K562 (cell line): ENCODE measurements around the gene UBE2L3. TPM values are rescaled to one million over a fixed set of nuclear protein-coding genes. Genes with fewer than 3 reads are reported as not detected.

Experiments
- HCFC1 ChIP-seq: IDR thresholded peaks from 2 replicates; pipeline ENCODE4 v1.6.1; 2012; ENCODE audit warnings: low read depth, low read length, improper control_type of control experiment
- HDAC8 ChIP-seq: fragments of 450-650 bp; IDR thresholded peaks from 2 replicates; pipeline ENCODE4 v1.6.1; 2016; ENCODE audit warnings: mild to moderate bottlenecking, missing genetic modification characterization, moderate library complexity, missing compliant biosample characterization
- ILK ChIP-seq: fragments of 450-650 bp; IDR thresholded peaks from 2 replicates; pipeline ENCODE4 v1.6.1; 2016; ENCODE audit warnings: missing genetic modification characterization, low read depth, mild to moderate bottlenecking, missing compliant biosample characterization, moderate library complexity, borderline replicate concordance
- KLF6 ChIP-seq: fragments of 250-450 bp; sonication (Bioruptor Pico); IDR thresholded peaks from 2 replicates; pipeline ENCODE4 v1.4.0; 2020; ENCODE audit warnings: mild to moderate bottlenecking, moderate library complexity, borderline replicate concordance
- NR1H2 ChIP-seq: sonication (generic); formaldehyde crosslinking; IDR thresholded peaks from 2 replicates; pipeline ENCODE4 v1.4.0; 2020; ENCODE audit warnings: mild to moderate bottlenecking, missing genetic modification reagents
- PHF8 ChIP-seq: fragments of 200-600 bp; sonication (generic); IDR thresholded peaks from 2 replicates; pipeline ENCODE4 v1.6.1; 2012; ENCODE audit warnings: mixed run types, mild to moderate bottlenecking, inconsistent platforms, low read length, moderate library complexity, borderline replicate concordance
- PYGO2 ChIP-seq: fragments of 450-650 bp; IDR thresholded peaks from 2 replicates; pipeline ENCODE4 v1.6.1; 2016; ENCODE audit warnings: mild to moderate bottlenecking, missing genetic modification characterization, moderate library complexity, missing compliant biosample characterization
- SMAD4 ChIP-seq: fragments of 250-450 bp; sonication (Bioruptor Pico); conservative IDR thresholded peaks from 2 replicates; pipeline ENCODE4 v1.8.0; 2021; ENCODE audit warnings: inconsistent platforms, mild to moderate bottlenecking, moderate library complexity
- YBX1 ChIP-seq: fragments of 450-650 bp; IDR thresholded peaks from 2 replicates; pipeline ENCODE4 v1.7.1; 2016; ENCODE audit warnings: mild to moderate bottlenecking
- ZNF121 ChIP-seq: sonication (generic); formaldehyde crosslinking; conservative IDR thresholded peaks from 2 replicates; pipeline ENCODE4 v1.8.0; 2022; ENCODE audit warnings: missing genetic modification reagents
- polyA plus RNA-seq, 8 experiments: library from polyadenylated mRNA; depleted of rRNA in 4 of 8; stranded (reverse) in 5 of 8; unstranded in 3 of 8; fragments of >200 nt; fragmentation: Nextera tagmentation in 2 of 8; fragmentation: Illumina TruSeq in 1 of 8; extraction: Ambion mirVana in 2 of 8; extraction: Trizol in 1 of 8; gene quantifications; 2 replicates each; pipeline versions ENCODE4 v1.2.1 to v1.2.3, GENCODE V29; 2011 to 2014; ENCODE audit warnings: inconsistent platforms in 1 of 8, missing spikeins in 1 of 8
- total RNA-seq, 7 experiments: library from RNA; depleted of rRNA in 6 of 7; stranded (reverse); fragments of >200 nt in 6 of 7; fragmentation: Illumina TruSeq in 2 of 7; extraction: Trizol in 2 of 7; gene quantifications; 2 replicates each; pipeline versions ENCODE4 v1.2.1 to v1.2.3, GENCODE V29; 2011 to 2021; ENCODE audit warnings: low replicate concordance in 1 of 7
- TF ChIP-seq, protein P1 (sequence below): fragments of 450-650 bp; formaldehyde crosslinking; IDR thresholded peaks from 2 replicates; pipeline ENCODE4 v1.4.0; 2020; ENCODE audit warnings: mild to moderate bottlenecking
- TF ChIP-seq, protein P2 (sequence below), 3 experiments: fragments of 200-800 bp in 1 of 3; fragments of 250-450 bp in 1 of 3; fragments of 450-650 bp in 1 of 3; sonication (Bioruptor Pico) in 1 of 3; sonication (Bioruptor generic) in 1 of 3; formaldehyde crosslinking in 1 of 3; IDR thresholded peaks; 2 replicates each; pipeline versions ENCODE4 v1.6.1 to v1.8.0; 2016 to 2022; ENCODE audit warnings: mild to moderate bottlenecking in 2 of 3, missing genetic modification characterization in 2 of 3, missing compliant biosample characterization in 1 of 3, moderate library complexity in 1 of 3
- TF ChIP-seq, protein P3 (sequence below): fragments of 250-450 bp; sonication (Bioruptor Pico); IDR thresholded peaks from 2 replicates; pipeline ENCODE4 v1.8.0; 2022; ENCODE audit warnings: moderate library complexity, mild to moderate bottlenecking, inconsistent platforms
- TF ChIP-seq, protein P4 (sequence below): fragments of 450-650 bp; formaldehyde crosslinking; IDR thresholded peaks from 2 replicates; pipeline ENCODE4 v1.4.0; 2020; ENCODE audit warnings: mild to moderate bottlenecking, moderate library complexity

UBE2L3 gene
- total and polyA plus RNA-seq, 9 of the 15 experiments (the other 6 are each of a cell fraction or from before 2014, with no cell fraction given), result 215 to 625 (median 285) TPM

DNA sequence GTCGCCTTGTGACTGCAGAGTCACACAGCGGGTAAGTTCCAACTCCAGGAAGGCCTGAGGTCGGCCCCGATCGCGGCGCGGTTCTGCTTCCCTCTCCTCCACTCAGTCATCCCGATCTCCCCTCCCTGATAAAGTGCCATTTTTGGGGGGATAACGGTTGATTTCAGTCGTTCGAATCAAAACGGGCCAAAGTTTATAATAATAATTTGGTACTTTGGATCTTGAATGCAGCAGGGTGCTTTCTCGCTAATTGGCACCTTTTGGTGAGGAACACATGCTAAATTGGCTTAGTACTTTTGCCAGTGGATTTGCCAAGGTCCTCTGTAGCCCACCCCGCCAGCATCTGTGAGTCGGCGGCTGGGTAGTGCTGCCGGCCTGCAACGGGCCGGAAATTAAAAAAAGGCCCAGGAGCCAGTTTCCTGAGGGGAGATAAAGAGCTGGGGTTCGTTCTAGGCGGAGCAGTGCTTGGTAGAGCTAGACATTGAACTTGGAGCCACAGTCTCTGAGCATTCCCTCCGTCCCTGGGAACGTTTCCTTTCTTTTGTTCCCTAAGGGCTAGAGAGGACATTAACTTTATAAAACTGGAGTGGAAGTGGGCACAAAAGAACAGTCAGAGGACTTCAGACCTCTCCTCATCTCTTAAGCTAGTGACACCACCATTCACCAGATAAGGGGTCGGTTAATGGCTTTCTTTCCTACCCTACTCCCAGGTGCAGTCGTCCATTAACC is 997 bp downstream of the UBE2L3 start (continued):
- TF ChIP-seq KLF6 (CRISPR knock-in tag) (0 out of 2 replicates have a peak, but pooled peaks have one; percentile 48), HCFC1 (peak; percentile 8), ILK (no peak), NR1H2 (CRISPR knock-in tag) (no peak), PYGO2 (tag) (no peak), SMAD4 (CRISPR knock-in tag) (0 out of 2 replicates have a peak, but pooled peaks have one; percentile 12), PHF8 (peak; percentile 56; the same call in 1 of the 2 replicates), YBX1 (no peak), ZNF121 (CRISPR knock-in tag) (peak; percentile 64), HDAC8 (tag) (no peak)
- TF ChIP-seq, protein P1, sequence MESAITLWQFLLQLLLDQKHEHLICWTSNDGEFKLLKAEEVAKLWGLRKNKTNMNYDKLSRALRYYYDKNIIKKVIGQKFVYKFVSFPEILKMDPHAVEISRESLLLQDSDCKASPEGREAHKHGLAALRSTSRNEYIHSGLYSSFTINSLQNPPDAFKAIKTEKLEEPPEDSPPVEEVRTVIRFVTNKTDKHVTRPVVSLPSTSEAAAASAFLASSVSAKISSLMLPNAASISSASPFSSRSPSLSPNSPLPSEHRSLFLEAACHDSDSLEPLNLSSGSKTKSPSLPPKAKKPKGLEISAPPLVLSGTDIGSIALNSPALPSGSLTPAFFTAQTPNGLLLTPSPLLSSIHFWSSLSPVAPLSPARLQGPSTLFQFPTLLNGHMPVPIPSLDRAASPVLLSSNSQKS (CRISPR knock-in tag), result peak; percentile 50; the same call in 1 of the 2 replicates
- TF ChIP-seq, protein P2, sequence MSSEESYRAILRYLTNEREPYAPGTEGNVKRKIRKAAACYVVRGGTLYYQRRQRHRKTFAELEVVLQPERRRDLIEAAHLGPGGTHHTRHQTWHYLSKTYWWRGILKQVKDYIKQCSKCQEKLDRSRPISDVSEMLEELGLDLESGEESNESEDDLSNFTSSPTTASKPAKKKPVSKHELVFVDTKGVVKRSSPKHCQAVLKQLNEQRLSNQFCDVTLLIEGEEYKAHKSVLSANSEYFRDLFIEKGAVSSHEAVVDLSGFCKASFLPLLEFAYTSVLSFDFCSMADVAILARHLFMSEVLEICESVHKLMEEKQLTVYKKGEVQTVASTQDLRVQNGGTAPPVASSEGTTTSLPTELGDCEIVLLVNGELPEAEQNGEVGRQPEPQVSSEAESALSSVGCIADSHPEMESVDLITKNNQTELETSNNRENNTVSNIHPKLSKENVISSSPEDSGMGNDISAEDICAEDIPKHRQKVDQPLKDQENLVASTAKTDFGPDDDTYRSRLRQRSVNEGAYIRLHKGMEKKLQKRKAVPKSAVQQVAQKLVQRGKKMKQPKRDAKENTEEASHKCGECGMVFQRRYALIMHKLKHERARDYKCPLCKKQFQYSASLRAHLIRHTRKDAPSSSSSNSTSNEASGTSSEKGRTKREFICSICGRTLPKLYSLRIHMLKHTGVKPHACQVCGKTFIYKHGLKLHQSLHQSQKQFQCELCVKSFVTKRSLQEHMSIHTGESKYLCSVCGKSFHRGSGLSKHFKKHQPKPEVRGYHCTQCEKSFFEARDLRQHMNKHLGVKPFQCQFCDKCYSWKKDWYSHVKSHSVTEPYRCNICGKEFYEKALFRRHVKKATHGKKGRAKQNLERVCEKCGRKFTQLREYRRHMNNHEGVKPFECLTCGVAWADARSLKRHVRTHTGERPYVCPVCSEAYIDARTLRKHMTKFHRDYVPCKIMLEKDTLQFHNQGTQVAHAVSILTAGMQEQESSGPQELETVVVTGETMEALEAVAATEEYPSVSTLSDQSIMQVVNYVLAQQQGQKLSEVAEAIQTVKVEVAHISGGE (CRISPR knock-in tag; IDR thresholded peaks at IDR 0.05), result peak in 1 of 3 experiments; percentile 26; a peak in 1 of 6 replicates
- TF ChIP-seq, protein P3, sequence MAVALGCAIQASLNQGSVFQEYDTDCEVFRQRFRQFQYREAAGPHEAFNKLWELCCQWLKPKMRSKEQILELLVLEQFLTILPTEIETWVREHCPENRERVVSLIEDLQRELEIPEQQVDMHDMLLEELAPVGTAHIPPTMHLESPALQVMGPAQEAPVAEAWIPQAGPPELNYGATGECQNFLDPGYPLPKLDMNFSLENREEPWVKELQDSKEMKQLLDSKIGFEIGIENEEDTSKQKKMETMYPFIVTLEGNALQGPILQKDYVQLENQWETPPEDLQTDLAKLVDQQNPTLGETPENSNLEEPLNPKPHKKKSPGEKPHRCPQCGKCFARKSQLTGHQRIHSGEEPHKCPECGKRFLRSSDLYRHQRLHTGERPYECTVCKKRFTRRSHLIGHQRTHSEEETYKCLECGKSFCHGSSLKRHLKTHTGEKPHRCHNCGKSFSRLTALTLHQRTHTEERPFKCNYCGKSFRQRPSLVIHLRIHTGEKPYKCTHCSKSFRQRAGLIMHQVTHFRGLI (CRISPR knock-in tag), result 0 out of 2 replicates have a peak, but pooled peaks have one; percentile 21
- TF ChIP-seq, protein P4, sequence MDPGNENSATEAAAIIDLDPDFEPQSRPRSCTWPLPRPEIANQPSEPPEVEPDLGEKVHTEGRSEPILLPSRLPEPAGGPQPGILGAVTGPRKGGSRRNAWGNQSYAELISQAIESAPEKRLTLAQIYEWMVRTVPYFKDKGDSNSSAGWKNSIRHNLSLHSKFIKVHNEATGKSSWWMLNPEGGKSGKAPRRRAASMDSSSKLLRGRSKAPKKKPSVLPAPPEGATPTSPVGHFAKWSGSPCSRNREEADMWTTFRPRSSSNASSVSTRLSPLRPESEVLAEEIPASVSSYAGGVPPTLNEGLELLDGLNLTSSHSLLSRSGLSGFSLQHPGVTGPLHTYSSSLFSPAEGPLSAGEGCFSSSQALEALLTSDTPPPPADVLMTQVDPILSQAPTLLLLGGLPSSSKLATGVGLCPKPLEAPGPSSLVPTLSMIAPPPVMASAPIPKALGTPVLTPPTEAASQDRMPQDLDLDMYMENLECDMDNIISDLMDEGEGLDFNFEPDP (CRISPR knock-in tag), result no peak
